HepG2 (cell line): ENCODE data around the gene ZCCHC24. TPM values are rescaled to one million over a fixed set of nuclear protein-coding genes. Genes with fewer than 3 reads are reported as not detected.

ENCODE experiments used
- BRCA1 ChIP-seq: sonication (generic); formaldehyde crosslinking; IDR thresholded peaks from 2 replicates; pipeline ENCODE4 v1.4.0; 2020; ENCODE audit warnings: missing genetic modification reagents
- HDAC6 ChIP-seq: fragments of 200-600 bp; sonication (generic); IDR thresholded peaks from 2 replicates; pipeline ENCODE4 v1.7.0; 2017; ENCODE audit warnings: mild to moderate bottlenecking, antibody characterized with exemption, low read length, low read depth
- POLR2A ChIP-seq, 2 experiments: IDR thresholded peaks; 2 replicates each; pipeline ENCODE4 v1.6.1; 2011; ENCODE audit warnings: low read depth in 2 of 2, low read length in 2 of 2, mild to moderate bottlenecking in 1 of 2, moderate library complexity in 1 of 2; ENCODE audit not compliant: insufficient read depth in 1 of 2
- SMC3 ChIP-seq: IDR thresholded peaks from 2 replicates; pipeline ENCODE4 v1.6.1; 2011; ENCODE audit warnings: low read length, improper control_type of control experiment
- ZNF234 ChIP-seq: sonication (generic); formaldehyde crosslinking; conservative IDR thresholded peaks from 2 replicates; pipeline ENCODE4 v1.5.1; 2020; ENCODE audit warnings: mild to moderate bottlenecking, missing genetic modification reagents
- ZNF432 ChIP-seq: sonication (generic); formaldehyde crosslinking; IDR thresholded peaks from 2 replicates; pipeline ENCODE4 v1.5.0; 2020; ENCODE audit warnings: missing genetic modification reagents, mild to moderate bottlenecking, borderline replicate concordance
- ZSCAN12 ChIP-seq: sonication (generic); formaldehyde crosslinking; IDR thresholded peaks from 2 replicates; pipeline ENCODE4 v1.9.0; 2021; ENCODE audit warnings: mild to moderate bottlenecking, missing genetic modification reagents
- polyA plus RNA-seq, 8 experiments: library from polyadenylated mRNA; depleted of rRNA in 3 of 8; stranded (reverse) in 7 of 8; unstranded in 1 of 8; fragments of >200 nt; fragmentation: Illumina TruSeq in 4 of 8; extraction: Trizol in 4 of 8; gene quantifications; 2 replicates each; pipeline versions ENCODE4 v1.2.1 to v1.2.3, GENCODE V29; 2011 to 2016; ENCODE audit warnings: low read depth in 4 of 8, missing spikeins in 1 of 8, mixed read lengths in 1 of 8; ENCODE audit not compliant: insufficient read depth in 1 of 8
- total RNA-seq, 5 experiments: library from RNA; depleted of rRNA; stranded (reverse); fragments of >200 nt; fragmentation: Illumina TruSeq; extraction: Trizol; gene quantifications; 2 replicates each; pipeline ENCODE4 v1.2.3, GENCODE V29; 2016; ENCODE audit warnings: low read depth in 1 of 5
- TF ChIP-seq, protein P1 (sequence below): fragments of 450-650 bp; IDR thresholded peaks from 2 replicates; pipeline ENCODE4 v1.6.1; 2016
- TF ChIP-seq, protein P2 (sequence below): sonication (generic); formaldehyde crosslinking; IDR thresholded peaks from 2 replicates; pipeline ENCODE4 v1.9.0; 2022; ENCODE audit warnings: missing genetic modification reagents, mild to moderate bottlenecking, borderline replicate concordance

Gene ZCCHC24
- total and polyA plus RNA-seq, 2 of the 13 experiments (the other 11 are each of a cell fraction or from before 2014, with no cell fraction given), result 3.1 to 7.9 TPM

DNA sequence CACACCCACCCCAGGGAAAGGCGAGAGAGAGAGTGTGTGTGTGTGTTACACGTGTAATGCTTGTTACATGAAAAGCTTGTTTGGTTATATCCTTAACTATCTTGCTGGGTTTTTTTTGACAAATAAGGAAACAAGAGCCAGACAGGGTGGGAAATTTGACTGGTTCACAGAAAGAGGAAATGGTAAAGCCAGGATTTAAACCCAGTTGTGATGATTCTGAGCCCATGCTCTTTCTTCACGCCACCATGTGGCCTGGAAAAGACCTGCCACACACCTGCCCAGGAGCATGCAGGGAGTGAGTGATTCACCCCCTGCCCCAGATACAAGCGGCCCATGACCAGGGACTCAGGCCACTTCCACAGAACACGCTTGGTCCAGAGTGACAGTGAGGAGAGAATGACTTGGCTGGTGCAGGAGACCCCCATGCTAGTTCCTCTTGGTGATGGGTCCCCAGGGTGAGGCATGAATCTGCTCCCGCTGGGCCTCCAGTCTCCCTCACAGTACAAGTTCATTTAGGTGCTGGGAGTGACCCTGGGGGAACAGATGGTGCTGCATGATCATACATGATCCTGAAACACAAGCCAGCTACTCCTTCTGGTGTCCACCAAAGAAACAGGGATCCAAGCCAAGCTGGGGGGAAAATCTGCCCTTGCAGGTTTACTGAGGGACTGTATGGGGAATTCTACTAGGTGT is 45.9 kb upstream of the ZCCHC24 start (continued):
- TF ChIP-seq, protein P1, sequence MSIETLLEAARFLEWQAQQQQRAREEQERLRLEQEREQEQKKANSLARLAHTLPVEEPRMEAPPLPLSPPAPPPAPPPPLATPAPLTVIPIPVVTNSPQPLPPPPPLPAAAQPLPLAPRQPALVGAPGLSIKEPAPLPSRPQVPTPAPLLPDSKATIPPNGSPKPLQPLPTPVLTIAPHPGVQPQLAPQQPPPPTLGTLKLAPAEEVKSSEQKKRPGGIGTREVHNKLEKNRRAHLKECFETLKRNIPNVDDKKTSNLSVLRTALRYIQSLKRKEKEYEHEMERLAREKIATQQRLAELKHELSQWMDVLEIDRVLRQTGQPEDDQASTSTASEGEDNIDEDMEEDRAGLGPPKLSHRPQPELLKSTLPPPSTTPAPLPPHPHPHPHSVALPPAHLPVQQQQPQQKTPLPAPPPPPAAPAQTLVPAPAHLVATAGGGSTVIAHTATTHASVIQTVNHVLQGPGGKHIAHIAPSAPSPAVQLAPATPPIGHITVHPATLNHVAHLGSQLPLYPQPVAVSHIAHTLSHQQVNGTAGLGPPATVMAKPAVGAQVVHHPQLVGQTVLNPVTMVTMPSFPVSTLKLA, result peak; percentile 78
- TF ChIP-seq ZNF234 (CRISPR knock-in tag), result no peak
- TF ChIP-seq BRCA1 (CRISPR knock-in tag), result no peak
- no peak for TF ChIP-seq POLR2A (IDR thresholded peaks at IDR 0.05; ENCODE audit: insufficient read depth in 1 of 2, low read depth in 2 of 2, low read length in 2 of 2)
- no peak for TF ChIP-seq ZSCAN12 (CRISPR knock-in tag)
- TF ChIP-seq ZNF432, result no peak
- peak; percentile 65; the same call in 1 of the 2 replicates for TF ChIP-seq SMC3
- TF ChIP-seq HDAC6, result no peak
- TF ChIP-seq, protein P2, sequence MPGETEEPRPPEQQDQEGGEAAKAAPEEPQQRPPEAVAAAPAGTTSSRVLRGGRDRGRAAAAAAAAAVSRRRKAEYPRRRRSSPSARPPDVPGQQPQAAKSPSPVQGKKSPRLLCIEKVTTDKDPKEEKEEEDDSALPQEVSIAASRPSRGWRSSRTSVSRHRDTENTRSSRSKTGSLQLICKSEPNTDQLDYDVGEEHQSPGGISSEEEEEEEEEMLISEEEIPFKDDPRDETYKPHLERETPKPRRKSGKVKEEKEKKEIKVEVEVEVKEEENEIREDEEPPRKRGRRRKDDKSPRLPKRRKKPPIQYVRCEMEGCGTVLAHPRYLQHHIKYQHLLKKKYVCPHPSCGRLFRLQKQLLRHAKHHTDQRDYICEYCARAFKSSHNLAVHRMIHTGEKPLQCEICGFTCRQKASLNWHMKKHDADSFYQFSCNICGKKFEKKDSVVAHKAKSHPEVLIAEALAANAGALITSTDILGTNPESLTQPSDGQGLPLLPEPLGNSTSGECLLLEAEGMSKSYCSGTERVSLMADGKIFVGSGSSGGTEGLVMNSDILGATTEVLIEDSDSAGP (CRISPR knock-in tag), result no peak
